ENCODE results near the gene NHLH1.

Gene NHLH1

GRCh38 chr1:160413716-160414115 lies 46.8 kb downstream of the NHLH1 start:
- DNase-seq: no peak

- no peak for DNase-seq
Measured at GRCh38 chr1:160414881-160415280, 48.0 kb downstream of the NHLH1 start.

GRCh38 chr1:160415696-160416290 lies 48.9 kb downstream of the NHLH1 start:
- DNase-seq: no peak

GRCh38 chr1:160416369-160416768 lies 49.5 kb downstream of the NHLH1 start:
- DNase-seq: peak; percentile 55

- no peak for DNase-seq
Measured at GRCh38 chr1:160418483-160418882, 51.6 kb downstream of the NHLH1 start.

GRCh38 chr1:160419150-160419837 lies 52.4 kb downstream of the NHLH1 start:
- no peak for DNase-seq

GRCh38 chr1:160419838-160420169 lies 52.9 kb downstream of the NHLH1 start:
- DNase-seq: no peak

GRCh38 chr1:160420881-160421842 lies 54.3 kb downstream of the NHLH1 start:
- peak; percentile 62 for DNase-seq

- no peak for DNase-seq
Measured at GRCh38 chr1:160421881-160422280, 55.0 kb downstream of the NHLH1 start.
